GM12878 (cell line): Measurements from ENCODE around the gene C11orf16. TPM values are rescaled to one million over a fixed set of nuclear protein-coding genes. Genes with fewer than 3 reads are reported as not detected.

Experiments
- ATAC-seq: fragments of 200-7000 bp; cut with Tn5 transposase; 3 replicates; pipeline ENCODE4 v1.9.1; 2020; ENCODE audit warnings: mild to moderate bottlenecking, moderate library complexity
- BruUV-seq: library from RNA; stranded (reverse); fragments of 400-500 nt; replicated peaks from 2 replicates; lab custom pipeline; 2021; lab: Mats Ljungman, UMichigan
- CTCF ChIA-PET: fragments of 300-600 bp; sonication (Branson Sonifier 250); formaldehyde crosslinking; extraction: SDS; loops from one replicate; lab custom pipeline; 2021; ENCODE audit warnings: inconsistent platforms; lab: Yijun Ruan, JAX
- POLR2A ChIA-PET: fragments of 350-600 bp; formaldehyde crosslinking; extraction: SDS; loops from one replicate; lab custom pipeline; 2021; ENCODE audit warnings: inconsistent platforms; lab: Charles Lee
- RAD21 ChIA-PET: fragments of 300-600 bp; sonication (Branson Sonifier 250); formaldehyde crosslinking; loops from one replicate; lab custom pipeline; 2023; ENCODE audit warnings: antibody characterized with exemption; ENCODE audit not compliant: unreplicated experiment; lab: Charles Lee
- SMC1A ChIA-PET: fragments of 300-600 bp; sonication (Branson Sonifier 250); formaldehyde crosslinking; loops from one replicate; lab custom pipeline; 2023; ENCODE audit not compliant: unreplicated experiment, uncharacterized antibody; lab: Charles Lee
- DNase-seq: peaks from one replicate; pipeline ENCODE4 v3.0.0-alpha.2; 2011; ENCODE audit warnings: low read depth, low spot score
- FAIRE-seq: peaks from 3 replicates; lab custom pipeline; 2011; peaks lifted over from hg19 to GRCh38; lab: Jason Lieb, UNC
- H2AFZ ChIP-seq: 2 replicates; pipeline ENCODE4 v1.6.0; 2011; ENCODE audit warnings: low read depth, low read length, control low read depth; ENCODE audit not compliant: control insufficient read depth
- H3K27ac ChIP-seq: 2 replicates; pipeline ENCODE4 v1.5.1; 2011; ENCODE audit warnings: control low read depth; ENCODE audit not compliant: control insufficient read depth, insufficient read depth
- H3K27me3 ChIP-seq, 2 experiments: replicated peaks in 1 of 2; 2 replicates each; pipeline versions ENCODE4 v1.6.0 to v1.6.1; 2011; ENCODE audit warnings: low read length in 1 of 2; ENCODE audit not compliant: control insufficient read depth in 2 of 2, insufficient read depth in 2 of 2
- H3K36me3 ChIP-seq, 2 experiments: 2 replicates each; pipeline ENCODE4 v1.5.1; 2011; ENCODE audit warnings: low read length in 1 of 2; ENCODE audit not compliant: control insufficient read depth in 2 of 2, insufficient read depth in 2 of 2
- H3K4me1 ChIP-seq: 2 replicates; pipeline ENCODE4 v1.6.1; 2011; ENCODE audit warnings: mild to moderate bottlenecking, low read length, moderate library complexity, mixed read lengths; ENCODE audit not compliant: control insufficient read depth, insufficient read depth
- H3K4me2 ChIP-seq: 2 replicates; pipeline ENCODE4 v1.6.0; 2011; ENCODE audit warnings: control low read depth; ENCODE audit not compliant: control insufficient read depth, insufficient read depth
- H3K4me3 ChIP-seq: fragments of 200-600 bp; sonication (generic); 2 replicates; pipeline ENCODE4 v1.5.1; 2016
- H3K79me2 ChIP-seq: 2 replicates; pipeline ENCODE4 v1.6.0; 2011; ENCODE audit warnings: low read length; ENCODE audit not compliant: control insufficient read depth, insufficient read depth
- H3K9ac ChIP-seq: 2 replicates; pipeline ENCODE4 v1.8.0; 2011; ENCODE audit warnings: low read length, control low read depth, mixed read lengths; ENCODE audit not compliant: control insufficient read depth, insufficient read depth
- H3K9me3 ChIP-seq: replicated peaks from 3 replicates; pipeline ENCODE4 v1.5.1; 2011; ENCODE audit warnings: mild to moderate bottlenecking, low read length; ENCODE audit not compliant: control insufficient read depth, insufficient read depth
- H4K20me1 ChIP-seq: 2 replicates; pipeline ENCODE4 v1.6.0; 2011; ENCODE audit not compliant: control insufficient read depth, insufficient read depth
- ATF2 ChIP-seq: IDR thresholded peaks from 2 replicates; pipeline ENCODE4 v1.6.1; 2012; ENCODE audit warnings: low read length, inconsistent platforms
- DPF2 ChIP-seq: fragments of 450-650 bp; IDR thresholded peaks from 2 replicates; pipeline ENCODE4 v1.6.1; 2017; ENCODE audit warnings: mild to moderate bottlenecking
- ESRRA ChIP-seq: IDR thresholded peaks from 2 replicates; pipeline ENCODE4 v1.6.1; 2012; ENCODE audit warnings: mild to moderate bottlenecking, low read length, improper control_type of control experiment
- IRF3 ChIP-seq: fragments of 450-650 bp; IDR thresholded peaks from 2 replicates; pipeline ENCODE4 v1.6.1; 2014; ENCODE audit warnings: mild to moderate bottlenecking
- JUND ChIP-seq: IDR thresholded peaks from 2 replicates; pipeline ENCODE4 v1.6.1; 2012; ENCODE audit warnings: low read depth, mild to moderate bottlenecking, low read length, improper control_type of control experiment, moderate library complexity
- MAX ChIP-seq: IDR thresholded peaks from 2 replicates; pipeline ENCODE4 v1.6.1; 2012; ENCODE audit warnings: low read depth, low read length, improper control_type of control experiment
- SMC3 ChIP-seq: IDR thresholded peaks from 2 replicates; pipeline ENCODE4 v1.6.1; 2011; ENCODE audit warnings: low read length, improper control_type of control experiment, borderline replicate concordance
- SREBF2 ChIP-seq: IDR thresholded peaks from 2 replicates; pipeline ENCODE4 v1.6.1; 2012; ENCODE audit warnings: mild to moderate bottlenecking, low read length
- STAT1 ChIP-seq: fragments of 450-650 bp; conservative IDR thresholded peaks from 2 replicates; pipeline ENCODE4 v1.6.1; 2014; ENCODE audit warnings: antibody characterized with exemption, mild to moderate bottlenecking
- STAT3 ChIP-seq: IDR thresholded peaks from 2 replicates; pipeline ENCODE4 v1.6.1; 2011; ENCODE audit warnings: low read depth, low read length, improper control_type of control experiment
- ZNF24 ChIP-seq: fragments of 450-650 bp; IDR thresholded peaks from 2 replicates; pipeline ENCODE4 v1.6.1; 2017; ENCODE audit warnings: antibody characterized with exemption, mild to moderate bottlenecking
- WGBS: methylation state at CpG from one replicate; pipeline ENCODE4 v1.1.6; 2016; ENCODE audit warnings: low lambda C conversion rate; ENCODE audit not compliant: insufficient replicate concordance, insufficient coverage; ENCODE audit errors: missing lambda C conversion rate; 5-methylcytosine and 5-hydroxymethylcytosine counted together
- in situ Hi-C: fragments of 300-500 bp; cut with MboI; formaldehyde crosslinking; loops from 9 replicates; pipeline ENCODE4 v1.14.3; 2018; ENCODE audit warnings: mixed read lengths
- intact Hi-C: fragments of 100-400 bp; cut with micrococcal nuclease; formaldehyde crosslinking; loops from one replicate; pipeline ENCODE4 v1.14.2; 2022; ENCODE audit not compliant: unreplicated experiment
- polyA plus RNA-seq, 11 experiments: library from polyadenylated mRNA; depleted of rRNA in 4 of 11; unstranded in 6 of 11; stranded (reverse) in 5 of 11; fragments of >200 nt; fragmentation: Nextera tagmentation in 4 of 11; fragmentation: Illumina TruSeq in 1 of 11; extraction: Ambion mirVana in 4 of 11; extraction: Trizol in 1 of 11; gene quantifications; 1 replicate in 1 of 11; 2 replicates in 10 of 11; pipeline versions ENCODE4 v1.2.1 to v1.2.3, GENCODE V29; 2011 to 2016; ENCODE audit warnings: inconsistent platforms in 2 of 11, missing spikeins in 2 of 11, low read depth in 1 of 11
- total RNA-seq, 4 experiments: library from RNA; depleted of rRNA in 3 of 4; stranded (reverse); fragments of >200 nt in 3 of 4; fragmentation: Illumina TruSeq in 1 of 4; extraction: Trizol in 1 of 4; gene quantifications; 2 replicates each; pipeline versions ENCODE4 v1.2.1 to v1.2.3, GENCODE V29; 2013 to 2021
- TF ChIP-seq, protein P1 (sequence below): fragments of 450-650 bp; IDR thresholded peaks from 2 replicates; pipeline ENCODE4 v1.6.1; 2018; ENCODE audit warnings: borderline replicate concordance, mild to moderate bottlenecking; ENCODE audit not compliant: partially characterized antibody
- TF ChIP-seq, protein P2 (sequence below): fragments of 450-650 bp; formaldehyde crosslinking; IDR thresholded peaks from 2 replicates; pipeline ENCODE4 v1.4.0; 2020; ENCODE audit warnings: mild to moderate bottlenecking, moderate library complexity

The C11orf16 gene
- total and polyA plus RNA-seq, 10 of the 15 experiments (the other 5 are each of a cell fraction or from before 2014, with no cell fraction given), result 0.05 to 0.39 (median 0.32) TPM; not detected in 7

DNA sequence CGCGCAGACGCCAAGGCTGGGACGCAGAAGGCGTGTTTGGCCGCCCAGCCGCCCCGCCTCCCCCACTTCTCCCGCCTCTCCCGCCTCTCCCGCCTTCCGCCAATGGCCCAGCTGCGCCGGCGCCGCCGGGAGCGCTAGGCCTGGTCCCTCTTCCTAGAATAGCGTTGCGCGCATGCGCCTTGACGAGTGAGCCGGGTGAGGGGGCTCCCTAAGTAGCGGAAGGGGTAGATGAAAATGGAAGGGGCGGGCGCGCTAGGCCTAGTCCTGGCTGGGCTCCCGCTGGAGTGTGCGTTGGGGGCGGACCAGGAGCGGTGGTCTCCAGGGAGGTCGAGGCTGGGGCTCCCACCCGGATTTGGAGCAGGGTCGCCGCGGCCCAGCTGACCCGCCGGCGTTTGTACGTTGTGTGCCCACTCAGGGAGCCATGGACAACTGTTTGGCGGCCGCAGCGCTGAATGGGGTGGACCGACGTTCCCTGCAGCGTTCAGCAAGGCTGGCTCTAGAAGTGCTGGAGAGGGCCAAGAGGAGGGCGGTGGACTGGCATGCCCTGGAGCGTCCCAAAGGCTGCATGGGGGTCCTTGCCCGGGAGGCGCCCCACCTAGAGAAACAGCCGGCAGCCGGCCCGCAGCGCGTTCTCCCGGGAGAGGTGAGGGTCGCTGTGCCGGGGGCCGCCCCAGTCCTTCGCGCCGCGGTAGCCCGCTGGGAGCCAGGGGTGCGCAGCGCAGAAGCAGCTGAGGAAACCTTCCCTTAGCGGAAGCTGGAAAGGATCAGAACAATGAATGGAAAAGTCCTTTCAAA is 21.5 kb downstream of the C11orf16 start, which contains the start of gene AKIP1:
Gene AKIP1, plus strand, starts transcription at position 161 of the 795 bp plus-strand sequence. Its CDS starts 261 bp downstream, at position 422.
- 2% methylated on average over 49 of the region's 68 CpGs for WGBS
- ChIA-PET CTCF (interaction anchor here (0.6 to 6.9 kb wide), 8 partner anchors 47 to 731 kb away, joined by 3 to 196 read pairs (median 4); no protein-coding TSS in a partner anchor), SMC1A (interaction anchor here (1.0 to 2.1 kb wide), 5 partner anchors 31 to 226 kb away, joined by 4 to 13 read pairs (median 6); partner anchors contain the start of gene ASCL3), POLR2A (interaction anchor here (0.5 to 2.0 kb wide), 8 partner anchors 11 to 229 kb away, joined by 3 to 10 read pairs (median 3); partner anchors contain the start of genes RPL27A, TMEM9B and TRIM66), RAD21 (interaction anchor here (0.6 to 5.8 kb wide), 8 partner anchors 23 to 229 kb away, joined by 3 to 97 read pairs (median 4); partner anchors contain the start of genes RPL27A, TMEM9B and TRIM66)
- Histone ChIP-seq H3K27me3 (no peaks in the 10 kb centered on the region; a peak in 1 of 4 replicates), H3K9me3 (no peaks in the 10 kb centered on the region), H3K27ac (peak within 1 kb of the TSS; percentile 65), H4K20me1 (no peaks in the 10 kb centered on the region), H3K4me2 (peak within 1 kb of the TSS; percentile 88), H3K4me3 (peak within 1 kb of the TSS; percentile 95), H3K79me2 (peaks cover 8% of the 10 kb centered on the region), H3K36me3 (peaks cover 0 to 3% of the 10 kb centered on the region in 2 experiments; a peak in 1 of 4 replicates), H3K9ac (peak within 1 kb of the TSS; percentile 78), H3K4me1 (peaks cover 11% of the 10 kb centered on the region), H2AFZ (peak within 1 kb of the TSS; percentile 92)
- in situ Hi-C loops, result no loop called here
- ATAC-seq (peak; percentile 88), FAIRE-seq (no peak), DNase-seq (peak; percentile 65)
- no TSS peak for BruUV-seq
- intact Hi-C loops, result loop anchor here (5.0 kb wide), 1 partner anchor 224 kb away; no protein-coding TSS in a partner anchor
- TF ChIP-seq ESRRA (no peak), SMC3 (no peak), ATF2 (no peak), STAT3 (no peak), ZNF24 (no peak), DPF2 (0 out of 2 replicates have a peak, but pooled peaks have one; percentile 41), STAT1 (no peak), JUND (no peak), MAX (no peak), SREBF2 (no peak), IRF3 (no peak)
- TF ChIP-seq, protein P1, sequence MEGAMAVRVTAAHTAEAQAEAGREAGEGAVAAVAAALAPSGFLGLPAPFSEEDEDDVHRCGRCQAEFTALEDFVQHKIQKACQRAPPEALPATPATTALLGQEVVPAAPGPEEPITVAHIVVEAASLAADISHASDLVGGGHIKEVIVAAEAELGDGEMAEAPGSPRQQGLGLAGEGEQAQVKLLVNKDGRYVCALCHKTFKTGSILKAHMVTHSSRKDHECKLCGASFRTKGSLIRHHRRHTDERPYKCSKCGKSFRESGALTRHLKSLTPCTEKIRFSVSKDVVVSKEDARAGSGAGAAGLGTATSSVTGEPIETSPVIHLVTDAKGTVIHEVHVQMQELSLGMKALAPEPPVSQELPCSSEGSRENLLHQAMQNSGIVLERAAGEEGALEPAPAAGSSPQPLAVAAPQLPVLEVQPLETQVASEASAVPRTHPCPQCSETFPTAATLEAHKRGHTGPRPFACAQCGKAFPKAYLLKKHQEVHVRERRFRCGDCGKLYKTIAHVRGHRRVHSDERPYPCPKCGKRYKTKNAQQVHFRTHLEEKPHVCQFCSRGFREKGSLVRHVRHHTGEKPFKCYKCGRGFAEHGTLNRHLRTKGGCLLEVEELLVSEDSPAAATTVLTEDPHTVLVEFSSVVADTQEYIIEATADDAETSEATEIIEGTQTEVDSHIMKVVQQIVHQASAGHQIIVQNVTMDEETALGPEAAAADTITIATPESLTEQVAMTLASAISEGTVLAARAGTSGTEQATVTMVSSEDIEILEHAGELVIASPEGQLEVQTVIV, result no peak
- TF ChIP-seq, protein P2, sequence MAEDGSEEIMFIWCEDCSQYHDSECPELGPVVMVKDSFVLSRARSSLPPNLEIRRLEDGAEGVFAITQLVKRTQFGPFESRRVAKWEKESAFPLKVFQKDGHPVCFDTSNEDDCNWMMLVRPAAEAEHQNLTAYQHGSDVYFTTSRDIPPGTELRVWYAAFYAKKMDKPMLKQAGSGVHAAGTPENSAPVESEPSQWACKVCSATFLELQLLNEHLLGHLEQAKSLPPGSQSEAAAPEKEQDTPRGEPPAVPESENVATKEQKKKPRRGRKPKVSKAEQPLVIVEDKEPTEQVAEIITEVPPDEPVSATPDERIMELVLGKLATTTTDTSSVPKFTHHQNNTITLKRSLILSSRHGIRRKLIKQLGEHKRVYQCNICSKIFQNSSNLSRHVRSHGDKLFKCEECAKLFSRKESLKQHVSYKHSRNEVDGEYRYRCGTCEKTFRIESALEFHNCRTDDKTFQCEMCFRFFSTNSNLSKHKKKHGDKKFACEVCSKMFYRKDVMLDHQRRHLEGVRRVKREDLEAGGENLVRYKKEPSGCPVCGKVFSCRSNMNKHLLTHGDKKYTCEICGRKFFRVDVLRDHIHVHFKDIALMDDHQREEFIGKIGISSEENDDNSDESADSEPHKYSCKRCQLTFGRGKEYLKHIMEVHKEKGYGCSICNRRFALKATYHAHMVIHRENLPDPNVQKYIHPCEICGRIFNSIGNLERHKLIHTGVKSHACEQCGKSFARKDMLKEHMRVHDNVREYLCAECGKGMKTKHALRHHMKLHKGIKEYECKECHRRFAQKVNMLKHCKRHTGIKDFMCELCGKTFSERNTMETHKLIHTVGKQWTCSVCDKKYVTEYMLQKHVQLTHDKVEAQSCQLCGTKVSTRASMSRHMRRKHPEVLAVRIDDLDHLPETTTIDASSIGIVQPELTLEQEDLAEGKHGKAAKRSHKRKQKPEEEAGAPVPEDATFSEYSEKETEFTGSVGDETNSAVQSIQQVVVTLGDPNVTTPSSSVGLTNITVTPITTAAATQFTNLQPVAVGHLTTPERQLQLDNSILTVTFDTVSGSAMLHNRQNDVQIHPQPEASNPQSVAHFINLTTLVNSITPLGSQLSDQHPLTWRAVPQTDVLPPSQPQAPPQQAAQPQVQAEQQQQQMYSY, result no peak
